Measurements from ENCODE around the gene NCR3LG1.

GRCh38 chr11:17408641-17409040 is 57.0 kb downstream of the NCR3LG1 start:
- no peak for TF ChIP-seq CTCF (IDR thresholded peaks at IDR 0.05)
- TF ChIP-seq EZH2 (IDR thresholded peaks at IDR 0.05), result no peak

Measured in neural progenitor cell (in vitro differentiated cells).